ENCODE data around the gene MEGF6.

DNA sequence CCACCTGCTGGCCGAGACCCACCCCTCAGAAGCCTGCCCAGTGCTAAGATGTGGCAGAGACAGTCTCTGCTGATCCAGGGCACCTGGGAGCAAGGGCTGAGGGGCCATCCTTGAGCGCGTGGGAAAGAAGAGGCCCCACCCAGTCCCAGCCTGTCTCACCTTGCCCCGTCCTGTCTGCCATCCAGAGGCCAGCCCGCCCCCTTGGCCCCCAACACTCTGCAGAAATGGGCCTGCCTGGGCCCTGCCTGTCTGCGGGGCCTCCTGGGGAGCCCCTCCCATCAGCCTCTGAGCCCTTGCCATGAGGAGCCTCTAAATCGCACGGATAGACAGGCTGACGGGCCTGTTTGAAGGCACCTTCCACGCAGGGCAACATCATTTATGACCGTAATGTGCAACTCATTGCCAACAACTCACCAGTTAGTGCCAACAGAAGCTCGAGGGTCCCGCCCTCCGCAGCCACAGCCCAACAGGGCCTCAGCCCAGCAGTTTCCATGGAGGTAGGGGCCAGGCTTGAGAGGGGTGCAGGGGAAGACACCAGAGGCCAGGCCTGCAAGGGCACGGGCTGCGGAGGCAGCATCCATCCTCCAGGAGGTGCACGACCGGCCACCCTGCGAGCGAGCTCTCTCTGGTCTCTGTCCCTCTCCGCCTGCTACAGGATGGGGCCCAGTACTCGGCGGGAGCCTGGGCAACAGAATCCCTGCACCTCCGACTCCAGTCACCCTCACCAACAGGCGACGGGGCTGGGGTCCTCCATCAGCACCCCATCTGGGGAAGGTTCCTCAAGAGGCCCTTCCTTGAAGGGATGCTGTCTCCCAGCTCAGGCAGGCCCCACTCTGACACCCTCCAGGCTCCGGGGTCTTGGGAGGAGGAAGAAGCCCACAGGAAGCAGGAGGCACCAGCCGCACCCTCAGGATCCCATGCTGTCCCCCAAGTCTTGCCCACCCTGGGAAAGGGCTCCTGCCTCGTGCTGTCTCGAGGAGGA is 78.0 kb downstream of the MEGF6 start:
- TF ChIP-seq, protein P1, sequence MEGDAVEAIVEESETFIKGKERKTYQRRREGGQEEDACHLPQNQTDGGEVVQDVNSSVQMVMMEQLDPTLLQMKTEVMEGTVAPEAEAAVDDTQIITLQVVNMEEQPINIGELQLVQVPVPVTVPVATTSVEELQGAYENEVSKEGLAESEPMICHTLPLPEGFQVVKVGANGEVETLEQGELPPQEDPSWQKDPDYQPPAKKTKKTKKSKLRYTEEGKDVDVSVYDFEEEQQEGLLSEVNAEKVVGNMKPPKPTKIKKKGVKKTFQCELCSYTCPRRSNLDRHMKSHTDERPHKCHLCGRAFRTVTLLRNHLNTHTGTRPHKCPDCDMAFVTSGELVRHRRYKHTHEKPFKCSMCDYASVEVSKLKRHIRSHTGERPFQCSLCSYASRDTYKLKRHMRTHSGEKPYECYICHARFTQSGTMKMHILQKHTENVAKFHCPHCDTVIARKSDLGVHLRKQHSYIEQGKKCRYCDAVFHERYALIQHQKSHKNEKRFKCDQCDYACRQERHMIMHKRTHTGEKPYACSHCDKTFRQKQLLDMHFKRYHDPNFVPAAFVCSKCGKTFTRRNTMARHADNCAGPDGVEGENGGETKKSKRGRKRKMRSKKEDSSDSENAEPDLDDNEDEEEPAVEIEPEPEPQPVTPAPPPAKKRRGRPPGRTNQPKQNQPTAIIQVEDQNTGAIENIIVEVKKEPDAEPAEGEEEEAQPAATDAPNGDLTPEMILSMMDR (IDR thresholded peaks at IDR 0.05): no peak
- no peak for TF ChIP-seq POLR2AphosphoS5 (IDR thresholded peaks at IDR 0.05)
- no peak for TF ChIP-seq EP300 (IDR thresholded peaks at IDR 0.05)

Measured in suprapubic skin (tissue), 4 donors.